H9 (cell line): Measurements from ENCODE around the gene TANC2. TPM values are rescaled to one million over a fixed set of nuclear protein-coding genes. Genes with fewer than 3 reads are reported as not detected.

Experiments
- DNase-seq: peaks from one replicate; pipeline ENCODE4 v3.0.0-alpha.2; 2017
- H2AFZ ChIP-seq: one replicate; pipeline ENCODE4 v1.6.1; 2013; ENCODE audit warnings: mild to moderate bottlenecking, low read length, control low read depth, moderate library complexity
- H2AK5ac ChIP-seq: 2 replicates; pipeline ENCODE4 v1.6.1; 2013; ENCODE audit warnings: low read length, control low read depth, mixed read lengths; ENCODE audit not compliant: insufficient read length
- H2BK120ac ChIP-seq: one replicate; pipeline ENCODE4 v1.6.1; 2013; ENCODE audit warnings: low read depth, mild to moderate bottlenecking, low read length, control low read depth, inconsistent platforms; ENCODE audit not compliant: poor library complexity, severe bottlenecking
- H2BK12ac ChIP-seq: 2 replicates; pipeline ENCODE4 v1.6.1; 2013; ENCODE audit warnings: low read length, control low read depth, mixed read lengths, low read depth; ENCODE audit not compliant: insufficient read length
- H2BK15ac ChIP-seq: 2 replicates; pipeline ENCODE4 v1.6.1; 2013; ENCODE audit warnings: low read depth, low read length, control low read depth
- H2BK20ac ChIP-seq: one replicate; pipeline ENCODE4 v1.6.1; 2013; ENCODE audit warnings: low read depth, mild to moderate bottlenecking, low read length, control low read depth, inconsistent platforms; ENCODE audit not compliant: poor library complexity, severe bottlenecking
- H2BK5ac ChIP-seq: 2 replicates; pipeline ENCODE4 v1.6.1; 2013; ENCODE audit warnings: low read length, control low read depth, mixed read lengths; ENCODE audit not compliant: insufficient read length
- H3K14ac ChIP-seq: 2 replicates; pipeline ENCODE4 v1.6.1; 2013; ENCODE audit warnings: low read length, control low read depth; ENCODE audit not compliant: insufficient read depth
- H3K18ac ChIP-seq: 2 replicates; pipeline ENCODE4 v1.6.1; 2013; ENCODE audit warnings: low read depth, mild to moderate bottlenecking, mixed read lengths, low read length, control low read depth; ENCODE audit not compliant: insufficient read length
- H3K23ac ChIP-seq: 2 replicates; pipeline ENCODE4 v1.6.1; 2013; ENCODE audit warnings: low read length, control low read depth, mixed read lengths, low read depth; ENCODE audit not compliant: insufficient read length
- H3K23me2 ChIP-seq: 2 replicates; pipeline ENCODE4 v1.6.1; 2013; ENCODE audit warnings: low read depth, mild to moderate bottlenecking, mixed read lengths, low read length, control low read depth; ENCODE audit not compliant: insufficient read length, poor library complexity, severe bottlenecking
- H3K27ac ChIP-seq: 2 replicates; pipeline ENCODE4 v1.5.1; 2013; ENCODE audit warnings: low read length, control low read depth, mixed read lengths, low read depth; ENCODE audit not compliant: insufficient read length
- H3K27me3 ChIP-seq: 2 replicates; pipeline ENCODE4 v1.6.1; 2013; ENCODE audit warnings: low read length, control low read depth, inconsistent platforms; ENCODE audit not compliant: insufficient read depth
- H3K4ac ChIP-seq: 2 replicates; pipeline ENCODE4 v1.6.1; 2013; ENCODE audit warnings: low read depth, mild to moderate bottlenecking, control low read depth, inconsistent platforms, low read length, moderate library complexity
- H3K4me1 ChIP-seq: 2 replicates; pipeline ENCODE4 v1.6.1; 2013; ENCODE audit warnings: low read length, control low read depth, inconsistent platforms; ENCODE audit not compliant: insufficient read depth
- H3K4me2 ChIP-seq: 2 replicates; pipeline ENCODE4 v1.6.1; 2013; ENCODE audit warnings: low read length, control low read depth, mixed read lengths; ENCODE audit not compliant: insufficient read length, insufficient read depth
- H3K56ac ChIP-seq: 2 replicates; pipeline ENCODE4 v1.6.1; 2013; ENCODE audit warnings: low read depth, mild to moderate bottlenecking, mixed read lengths, low read length, control low read depth; ENCODE audit not compliant: insufficient read length
- H3K79me1 ChIP-seq: 2 replicates; pipeline ENCODE4 v1.6.1; 2013; ENCODE audit warnings: low read depth, mild to moderate bottlenecking, moderate library complexity, low read length, control low read depth, inconsistent platforms; ENCODE audit not compliant: insufficient read depth, poor library complexity, severe bottlenecking
- H3K79me2 ChIP-seq: 2 replicates; pipeline ENCODE4 v1.6.1; 2013; ENCODE audit warnings: low read length, control low read depth, inconsistent platforms; ENCODE audit not compliant: insufficient read depth
- H3K9ac ChIP-seq: 2 replicates; pipeline ENCODE4 v1.6.1; 2013; ENCODE audit warnings: low read length, control low read depth, mixed read lengths; ENCODE audit not compliant: insufficient read length; ENCODE audit errors: extremely low read depth
- H3K9me3 ChIP-seq: one replicate; pipeline ENCODE4 v1.6.1; 2013; ENCODE audit warnings: low read depth, low read length, inconsistent platforms; ENCODE audit not compliant: control insufficient read depth
- H3T11ph ChIP-seq: one replicate; pipeline ENCODE4 v1.6.1; 2013; ENCODE audit warnings: mild to moderate bottlenecking, low read length, control low read depth, inconsistent platforms
- H4K20me1 ChIP-seq: one replicate; pipeline ENCODE4 v1.6.1; 2013; ENCODE audit not compliant: control insufficient read depth, insufficient read length, insufficient read depth
- H4K5ac ChIP-seq: 2 replicates; pipeline ENCODE4 v1.6.1; 2013; ENCODE audit warnings: low read depth, mild to moderate bottlenecking, mixed read lengths, low read length, control low read depth; ENCODE audit not compliant: insufficient read length
- H4K8ac ChIP-seq: replicated peaks from 2 replicates; pipeline ENCODE4 v1.6.1; 2013; ENCODE audit warnings: low read length, control low read depth, mixed read lengths, low read depth; ENCODE audit not compliant: insufficient read length
- H4K91ac ChIP-seq: 2 replicates; pipeline ENCODE4 v1.6.1; 2013; ENCODE audit warnings: low read depth, mild to moderate bottlenecking, moderate library complexity, mixed read lengths, low read length, control low read depth; ENCODE audit not compliant: insufficient read length
- H3K27ac Mint-ChIP-seq, 3 experiments: 2 replicates in 2 of 3; 3 replicates in 1 of 3; pipeline ENCODE4 v1.8.0; 2020 to 2021; ENCODE audit warnings: mixed read lengths in 3 of 3, mild to moderate bottlenecking in 1 of 3, moderate library complexity in 1 of 3
- H3K27me3 Mint-ChIP-seq: 2 replicates; pipeline ENCODE4 v1.8.0; 2021; ENCODE audit warnings: low read depth, mild to moderate bottlenecking, moderate library complexity, mixed read lengths
- H3K36me3 Mint-ChIP-seq, 3 experiments: 2 replicates in 2 of 3; 3 replicates in 1 of 3; pipeline ENCODE4 v1.8.0; 2020 to 2021; ENCODE audit warnings: low read depth in 3 of 3, mixed read lengths in 3 of 3; ENCODE audit not compliant: insufficient read depth in 1 of 3
- H3K4me1 Mint-ChIP-seq, 2 experiments: 2 replicates each; pipeline ENCODE4 v1.8.0; 2020; ENCODE audit warnings: mixed read lengths in 2 of 2
- H3K4me3 Mint-ChIP-seq, 2 experiments: 2 replicates in 1 of 2; 3 replicates in 1 of 2; pipeline ENCODE4 v1.8.0; 2020 to 2021; ENCODE audit warnings: mild to moderate bottlenecking in 2 of 2, mixed read lengths in 2 of 2, moderate library complexity in 1 of 2
- H3K9me3 Mint-ChIP-seq, 2 experiments: 2 replicates in 1 of 2; 3 replicates in 1 of 2; pipeline ENCODE4 v1.8.0; 2020; ENCODE audit warnings: mild to moderate bottlenecking in 2 of 2, mixed read lengths in 2 of 2, moderate library complexity in 1 of 2
- CTCF ChIP-seq: fragments of 200-600 bp; sonication (generic); conservative IDR thresholded peaks from 3 replicates; pipeline ENCODE4 v1.8.0; 2021; ENCODE audit warnings: antibody characterized with exemption, mild to moderate bottlenecking
- WGBS: extraction: QIAGEN DNeasy Blood & Tissue Kit; methylation state at CpG from one replicate; pipeline ENCODE4 v1.1.7; 2013; ENCODE audit warnings: missing lambda C conversion rate, low lambda C conversion rate, mixed read lengths; ENCODE audit not compliant: insufficient read length; ENCODE audit errors: extremely low coverage; 5-methylcytosine and 5-hydroxymethylcytosine counted together
- total RNA-seq: library from RNA; stranded (reverse); gene quantifications from 2 replicates; pipeline ENCODE4 v1.2.1, GENCODE V29; 2021

Gene TANC2
- total RNA-seq, 1 experiment from 2014 or later, result 7.3 TPM

DNA sequence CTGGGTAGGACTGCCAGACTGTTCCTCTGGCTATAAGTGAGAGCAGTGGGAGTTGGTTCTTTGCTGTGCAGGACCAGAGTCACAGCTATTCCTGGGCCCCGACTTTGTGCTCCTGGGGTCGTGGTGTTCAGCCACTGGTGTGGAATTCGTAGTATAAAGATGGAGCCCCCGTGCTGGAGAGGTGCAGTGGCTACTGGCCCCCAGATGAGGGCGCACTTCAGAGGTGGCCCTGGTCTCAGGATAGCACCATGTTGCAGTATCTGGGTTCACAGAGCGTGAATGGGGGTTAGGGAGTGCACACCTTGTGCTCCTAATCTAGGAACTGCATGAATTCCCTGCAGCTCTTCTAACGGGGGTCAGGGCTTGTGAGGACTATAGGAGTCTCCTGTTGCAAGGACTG lies 21.1 kb downstream of the TANC2 start:
- H3K56ac ChIP-seq, result no peak overlapping the region
- H3K9ac ChIP-seq, result no peak overlapping the region
- H3K23ac ChIP-seq, result no peak overlapping the region
- H3K14ac ChIP-seq, result no peak overlapping the region
- H3K27me3 ChIP-seq, result 0 out of 2 replicates have a peak, but pooled peaks cover 3% of the 10 kb centered on the region
- H3K18ac ChIP-seq, result no peak overlapping the region
- H2BK5ac ChIP-seq, result no peak overlapping the region
- H3K9me3 Mint-ChIP-seq, result peaks cover 9 to 16% of the 10 kb centered on the region in 2 experiments
- no peaks in the 10 kb centered on the region for H3K23me2 ChIP-seq
- peak; percentile 63 for DNase-seq
- H3K36me3 Mint-ChIP-seq, result peaks cover 0 to 5% (median 0%) of the 10 kb centered on the region in 3 experiments; a peak in 4 of 7 replicates
- H3K79me2 ChIP-seq, result 0 out of 2 replicates have a peak, but pooled peaks cover 2% of the 10 kb centered on the region
- no CpG with 5 or more reads among the region's 7 CpGs for WGBS
- no peaks in the 10 kb centered on the region for H3K9me3 ChIP-seq
- H4K8ac ChIP-seq, result no peak overlapping the region
- no peak overlapping the region for H3K4me3 Mint-ChIP-seq
- H2AK5ac ChIP-seq, result no peak overlapping the region
- H3K4ac ChIP-seq, result no peak overlapping the region
- no peaks in the 10 kb centered on the region for H3K4me1 Mint-ChIP-seq
- H2AFZ ChIP-seq, result no peak overlapping the region
- no peaks in the 10 kb centered on the region for H4K20me1 ChIP-seq
- no peak overlapping the region for H3T11ph ChIP-seq
- no peak overlapping the region for H4K5ac ChIP-seq
- H2BK12ac ChIP-seq, result no peak overlapping the region
- no peaks in the 10 kb centered on the region for H3K4me1 ChIP-seq
- no peaks in the 10 kb centered on the region for H3K79me1 ChIP-seq
- no peak overlapping the region for H4K91ac ChIP-seq
- no peak overlapping the region for H3K27ac ChIP-seq
- TF ChIP-seq CTCF, result peak; percentile 70
- H3K27me3 Mint-ChIP-seq, result no peaks in the 10 kb centered on the region; the same call in none of the 2 replicates
- H2BK120ac ChIP-seq, result no peak overlapping the region
- H3K27ac Mint-ChIP-seq, result no peak overlapping the region
- no peak overlapping the region for H3K4me2 ChIP-seq
- no peak overlapping the region for H2BK20ac ChIP-seq
- H2BK15ac ChIP-seq, result no peak overlapping the region
